Urothelium cell line (cell line): Measurements from ENCODE around the gene AHDC1.

Experiments used
- DNase-seq: peaks from one replicate; pipeline ENCODE4 v3.0.0; 2011; ENCODE audit warnings: low spot score, mixed read lengths
- FAIRE-seq: peaks from 2 replicates; lab custom pipeline; 2011; peaks lifted over from hg19 to GRCh38; lab: Jason Lieb, UNC

Gene AHDC1

GRCh38 chr1:27492796-27493195 is 111.1 kb downstream of the AHDC1 start:
- no peak for FAIRE-seq
- no peak for DNase-seq

DNA sequence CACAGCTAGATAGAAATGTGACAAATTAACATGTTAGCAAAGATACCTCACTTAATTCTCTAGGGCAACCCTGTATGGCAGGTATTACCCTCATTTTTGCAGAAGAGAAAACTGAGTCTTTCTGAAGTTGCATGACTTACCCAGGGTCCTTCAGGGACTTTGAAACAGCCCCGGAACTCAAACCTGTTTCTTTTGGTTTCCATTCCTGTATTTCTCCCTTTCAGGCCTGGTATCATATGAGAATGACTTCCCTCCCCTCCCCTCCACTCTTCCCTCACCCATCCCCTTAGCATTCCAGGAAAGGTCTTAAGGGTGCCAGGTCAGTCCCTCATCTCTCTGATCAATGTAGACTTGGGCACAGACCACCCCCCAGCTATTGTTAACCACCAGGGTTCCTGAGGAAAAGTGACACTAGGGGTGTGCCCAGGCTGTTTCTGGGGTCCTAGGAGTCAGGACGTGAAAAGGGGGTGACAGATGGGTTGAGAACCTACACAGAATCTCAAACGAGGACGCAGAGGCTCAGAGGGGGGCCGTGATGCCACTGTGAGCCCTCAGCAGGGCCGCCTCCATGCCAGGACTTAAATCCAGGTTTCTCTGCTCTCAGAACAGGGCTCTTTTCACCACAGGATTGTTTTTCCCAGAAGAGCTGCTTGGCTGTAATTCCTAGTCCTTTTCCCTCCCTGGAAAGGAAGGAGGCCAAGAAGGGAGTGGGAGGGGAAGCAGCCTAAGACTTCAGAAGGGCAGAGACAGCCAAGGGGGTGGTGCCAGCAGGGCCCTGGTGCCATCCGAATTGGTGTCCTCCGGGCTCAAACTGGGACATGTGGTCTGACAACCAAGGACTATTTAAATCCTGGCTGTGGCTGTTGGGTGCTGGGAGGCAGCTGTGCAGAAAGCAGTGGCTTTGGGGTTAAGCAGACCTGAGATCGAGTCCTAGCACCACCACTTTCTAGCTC is 111.9 kb downstream of the AHDC1 start:
- no peak for FAIRE-seq
- DNase-seq: no peak

- peak; percentile 96 for DNase-seq
- peak; percentile 20 for FAIRE-seq
Measured at GRCh38 chr1:27489973-27490741, 113.8 kb downstream of the AHDC1 start, which contains the start of gene WASF2. WASF2 (minus strand) TSS chr1:27490167; CDS start chr1:27428890, 61,277 bp downstream.

DNA sequence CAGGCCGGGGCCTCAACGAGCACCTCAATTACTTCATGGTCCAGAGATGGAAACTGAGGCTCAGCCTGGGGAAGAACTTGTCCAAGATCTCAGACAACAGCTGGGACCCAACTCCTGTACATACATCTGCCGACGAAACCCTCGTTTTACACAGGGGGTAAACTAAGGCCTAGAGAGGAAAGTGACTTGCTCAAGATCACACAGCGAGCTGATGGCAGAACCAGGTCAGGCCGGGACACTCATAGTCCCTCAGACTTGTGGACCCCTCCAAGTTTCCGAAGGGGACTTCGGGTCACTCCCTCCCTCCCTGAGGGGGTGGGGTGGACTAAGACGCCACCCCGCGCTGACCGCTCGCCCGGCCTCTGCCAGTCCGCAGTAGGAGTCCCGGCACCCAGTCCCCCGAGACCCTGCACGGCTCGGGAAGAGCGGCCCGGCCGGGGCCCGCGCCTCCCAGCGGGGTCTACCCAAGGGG is 114.4 kb downstream of the AHDC1 start:
- FAIRE-seq (no peak), DNase-seq (no peak)

GRCh38 chr1:27487966-27488884 is 115.7 kb downstream of the AHDC1 start:
- no peak for FAIRE-seq
- no peak for DNase-seq

GRCh38 chr1:27485363-27485762 is 118.6 kb downstream of the AHDC1 start:
- DNase-seq (no peak), FAIRE-seq (no peak)
